HCT116 (cell line): ENCODE measurements around the gene NXT1. TPM values are rescaled to one million over a fixed set of nuclear protein-coding genes. Genes with fewer than 3 reads are reported as not detected.

Experiments
- ATAC-seq: fragments of 200-7000 bp; cut with Tn5 transposase; 2 replicates; pipeline ENCODE4 v1.9.1; 2020; ENCODE audit warnings: mild to moderate bottlenecking, moderate library complexity
- BruUV-seq: library from RNA; stranded (reverse); fragments of 400-500 nt; replicated peaks from 2 replicates; lab custom pipeline; 2021; lab: Mats Ljungman, UMichigan
- CTCF ChIA-PET: fragments of 300-600 bp; sonication (Branson Sonifier 250); formaldehyde crosslinking; loops from one replicate; lab custom pipeline; 2021; ENCODE audit warnings: antibody characterized with exemption; lab: Charles Lee
- POLR2A ChIA-PET: fragments of 300-600, 350-600 bp; sonication (Branson Sonifier 250); formaldehyde crosslinking; loops from one replicate; lab custom pipeline; 2021; ENCODE audit warnings: antibody characterized with exemption; lab: Charles Lee
- RAD21 ChIA-PET, 2 experiments: fragments of 300-600 bp; sonication (Branson Sonifier 250); formaldehyde crosslinking; loops; one replicate each; lab custom pipeline; 2023; ENCODE audit warnings: low total read pairs in 2 of 2; ENCODE audit not compliant: uncharacterized antibody in 2 of 2, unreplicated experiment in 2 of 2, low non-redundant PET in 1 of 2; lab: Charles Lee
- DNase-seq: peaks from one replicate; pipeline ENCODE4 v3.0.0-alpha.2; 2010; ENCODE audit warnings: low read depth, low spot score
- H2AFZ ChIP-seq: fragments of 200-600 bp; shearing (Covaris generic), sonication (generic); 2 replicates; pipeline ENCODE4 v1.6.1; 2017; ENCODE audit warnings: low read depth, mixed run types, mixed read lengths, antibody characterized with exemption, low read length; ENCODE audit not compliant: poor library complexity, severe bottlenecking
- H3K27ac ChIP-seq: 2 replicates; pipeline ENCODE4 v1.5.1; 2012; ENCODE audit warnings: low read depth, low read length
- H3K27me3 ChIP-seq: fragments of 200-600 bp; sonication (generic); 2 replicates; pipeline ENCODE4 v1.6.1; 2016; ENCODE audit warnings: mixed run types, low read length, mixed read lengths; ENCODE audit not compliant: insufficient read depth
- H3K36me3 ChIP-seq, 2 experiments: fragments of 200-500 bp in 1 of 2; fragments of 200-600 bp in 1 of 2; sonication (Bioruptor generic) in 1 of 2; sonication (generic) in 1 of 2; 2 replicates each; pipeline versions ENCODE4 v1.5.1 to v1.6.1; 2014 to 2016; ENCODE audit warnings: low read length in 2 of 2, inconsistent platforms in 1 of 2, mixed read lengths in 1 of 2, mixed run types in 1 of 2; ENCODE audit not compliant: insufficient read depth in 2 of 2, control insufficient read depth in 1 of 2
- H3K4me1 ChIP-seq, 2 experiments: fragments of 200-600 bp in 1 of 2; sonication (generic) in 1 of 2; 2 replicates each; pipeline versions ENCODE4 v1.5.1 to v1.6.1; 2012 to 2017; ENCODE audit warnings: low read length in 2 of 2, inconsistent platforms in 1 of 2, mild to moderate bottlenecking in 1 of 2, mixed read lengths in 1 of 2, mixed run types in 1 of 2, moderate library complexity in 1 of 2; ENCODE audit not compliant: insufficient read depth in 2 of 2, control insufficient read depth in 1 of 2
- H3K4me2 ChIP-seq: fragments of 200-600 bp; sonication (generic); 2 replicates; pipeline ENCODE4 v1.6.1; 2017; ENCODE audit warnings: mixed run types, low read length, mixed read lengths
- H3K4me3 ChIP-seq, 2 experiments: fragments of 200-600 bp in 1 of 2; sonication (generic) in 1 of 2; replicated peaks in 1 of 2; 2 replicates each; pipeline ENCODE4 v1.5.1; 2011 to 2016; ENCODE audit warnings: low read length in 2 of 2, control low read depth in 1 of 2, low read depth in 1 of 2, mild to moderate bottlenecking in 1 of 2, mixed read lengths in 1 of 2, mixed run types in 1 of 2
- H3K79me2 ChIP-seq: fragments of 200-600 bp; sonication (generic); 2 replicates; pipeline ENCODE4 v1.6.1; 2017; ENCODE audit warnings: mild to moderate bottlenecking, mixed run types, low read length, moderate library complexity, mixed read lengths; ENCODE audit not compliant: insufficient read depth
- H3K9ac ChIP-seq: fragments of 200-600 bp; sonication (generic); 2 replicates; pipeline ENCODE4 v1.6.1; 2016; ENCODE audit warnings: low read length, mixed read lengths
- H3K9me2 ChIP-seq: fragments of 200-600 bp; sonication (generic), shearing (Covaris generic); 2 replicates; pipeline ENCODE4 v1.6.1; 2017; ENCODE audit warnings: mixed run types, mild to moderate bottlenecking, moderate library complexity; ENCODE audit not compliant: insufficient read depth
- H3K9me3 ChIP-seq, 2 experiments: fragments of 200-500 bp in 1 of 2; fragments of 200-600 bp in 1 of 2; sonication (Bioruptor generic) in 1 of 2; sonication (generic) in 1 of 2; 2 replicates each; pipeline ENCODE4 v1.6.1; 2014 to 2017; ENCODE audit warnings: low read length in 2 of 2, mixed read lengths in 2 of 2, inconsistent platforms in 1 of 2, low read depth in 1 of 2, mild to moderate bottlenecking in 1 of 2, mixed run types in 1 of 2, moderate library complexity in 1 of 2; ENCODE audit not compliant: control insufficient read depth in 1 of 2, insufficient read depth in 1 of 2
- H4K20me1 ChIP-seq: fragments of 200-600 bp; sonication (generic), shearing (Covaris generic); 2 replicates; pipeline ENCODE4 v1.6.1; 2017; ENCODE audit warnings: mixed run types, mild to moderate bottlenecking, moderate library complexity; ENCODE audit not compliant: insufficient read depth
- CBX3 ChIP-seq: IDR thresholded peaks from 2 replicates; pipeline ENCODE4 v1.6.1; 2012; ENCODE audit warnings: low read depth
- CEBPB ChIP-seq: IDR thresholded peaks from 2 replicates; pipeline ENCODE4 v1.6.1; 2012; ENCODE audit warnings: low read depth
- EGR1 ChIP-seq: IDR thresholded peaks from 2 replicates; pipeline ENCODE4 v1.6.1; 2012; ENCODE audit warnings: low read depth
- EZH2 ChIP-seq: fragments of 200-600 bp; sonication (generic); IDR thresholded peaks from 2 replicates; pipeline ENCODE4 v1.6.1; 2017; ENCODE audit warnings: antibody characterized with exemption, mixed run types
- FOSL1 ChIP-seq: IDR thresholded peaks from 2 replicates; pipeline ENCODE4 v1.6.1; 2012; ENCODE audit warnings: low read depth
- JUND ChIP-seq: IDR thresholded peaks from 2 replicates; pipeline ENCODE4 v1.6.1; 2012
- MAX ChIP-seq: IDR thresholded peaks from 2 replicates; pipeline ENCODE4 v1.6.1; 2012
- POLR2A ChIP-seq: IDR thresholded peaks from 2 replicates; pipeline ENCODE4 v1.7.0; 2011; ENCODE audit warnings: borderline replicate concordance; ENCODE audit not compliant: insufficient read depth, insufficient read length; ENCODE audit errors: extremely low read depth
- POLR2AphosphoS5 ChIP-seq: IDR thresholded peaks from 2 replicates; pipeline ENCODE4 v1.6.1; 2011; ENCODE audit warnings: mild to moderate bottlenecking, low read depth, low read length, moderate library complexity
- RAD21 ChIP-seq: IDR thresholded peaks from 2 replicates; pipeline ENCODE4 v1.6.1; 2012; ENCODE audit warnings: low read depth, mild to moderate bottlenecking
- SIN3A ChIP-seq: IDR thresholded peaks from 2 replicates; pipeline ENCODE4 v1.6.1; 2012; ENCODE audit warnings: low read depth
- SP1 ChIP-seq: IDR thresholded peaks from 2 replicates; pipeline ENCODE4 v1.6.1; 2012; ENCODE audit warnings: low read depth
- SRF ChIP-seq: IDR thresholded peaks from 2 replicates; pipeline ENCODE4 v1.6.1; 2012; ENCODE audit warnings: low read depth
- TCF7L2 ChIP-seq: IDR thresholded peaks from 2 replicates; pipeline ENCODE4 v1.7.0; 2011; ENCODE audit warnings: borderline replicate concordance, inconsistent platforms; ENCODE audit not compliant: insufficient read depth, insufficient read length; ENCODE audit errors: extremely low read depth
- YY1 ChIP-seq: IDR thresholded peaks from 2 replicates; pipeline ENCODE4 v1.6.1; 2011; ENCODE audit warnings: low read length, low read depth, moderate library complexity, mild to moderate bottlenecking; ENCODE audit not compliant: insufficient replicate concordance; ENCODE audit errors: extremely low read depth
- ZBTB33 ChIP-seq: IDR thresholded peaks from 2 replicates; pipeline ENCODE4 v1.6.1; 2011; ENCODE audit warnings: mild to moderate bottlenecking, low read length, moderate library complexity; ENCODE audit not compliant: insufficient replicate concordance; ENCODE audit errors: extremely low read depth
- ZFX ChIP-seq: fragments of 450-650 bp; IDR thresholded peaks from 2 replicates; pipeline ENCODE4 v1.6.1; 2017
- intact Hi-C: fragments of 100-400 bp; cut with micrococcal nuclease; formaldehyde crosslinking; loops from 2 replicates; pipeline ENCODE4 v1.10.0; 2022
- total RNA-seq: library from RNA; stranded (reverse); gene quantifications from one replicate; pipeline ENCODE4 v1.2.1, GENCODE V29; 2021; ENCODE audit not compliant: unreplicated experiment
- TF ChIP-seq, protein P1 (sequence below): IDR thresholded peaks from 2 replicates; pipeline ENCODE4 v1.6.1; 2012
- TF ChIP-seq, protein P2 (sequence below): IDR thresholded peaks from 2 replicates; pipeline ENCODE4 v1.6.1; 2012; ENCODE audit warnings: low read depth

NXT1 gene
- total RNA-seq, 1 experiment from 2014 or later, result 29.9 TPM

GRCh38 chr20:23366384-23366783, 15.8 kb downstream of the NXT1 start:
- ChIA-PET CTCF (no interaction called here), RAD21 (no interaction called here), POLR2A (no interaction called here)
- DNase-seq (no peak), ATAC-seq (no peak)
- H3K4me2 ChIP-seq, result no peak overlapping the region
- no peaks in the 10 kb centered on the region for H3K9me3 ChIP-seq
- no peaks in the 10 kb centered on the region; the same call in 1 of the 2 replicates for H4K20me1 ChIP-seq
- TSS peak; percentile 3 for BruUV-seq
- no peak overlapping the region for H2AFZ ChIP-seq
- H3K36me3 ChIP-seq, result peaks cover 27 to 31% of the 10 kb centered on the region in 2 experiments; a peak in 2 of 4 replicates
- no peak overlapping the region for H3K27ac ChIP-seq
- no peaks in the 10 kb centered on the region for H3K9me2 ChIP-seq
- no peak for TF ChIP-seq CBX3
- no peak for TF ChIP-seq EGR1
- no peak for TF ChIP-seq ZBTB33
- TF ChIP-seq POLR2A, result no peak
- TF ChIP-seq FOSL1, result no peak
- TF ChIP-seq, protein P1, sequence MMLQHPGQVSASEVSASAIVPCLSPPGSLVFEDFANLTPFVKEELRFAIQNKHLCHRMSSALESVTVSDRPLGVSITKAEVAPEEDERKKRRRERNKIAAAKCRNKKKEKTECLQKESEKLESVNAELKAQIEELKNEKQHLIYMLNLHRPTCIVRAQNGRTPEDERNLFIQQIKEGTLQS, result no peak
- no peak for TF ChIP-seq SRF
- no peak for TF ChIP-seq YY1
- TF ChIP-seq ZFX, result no peak
- no peak for TF ChIP-seq TCF7L2
- TF ChIP-seq, protein P2, sequence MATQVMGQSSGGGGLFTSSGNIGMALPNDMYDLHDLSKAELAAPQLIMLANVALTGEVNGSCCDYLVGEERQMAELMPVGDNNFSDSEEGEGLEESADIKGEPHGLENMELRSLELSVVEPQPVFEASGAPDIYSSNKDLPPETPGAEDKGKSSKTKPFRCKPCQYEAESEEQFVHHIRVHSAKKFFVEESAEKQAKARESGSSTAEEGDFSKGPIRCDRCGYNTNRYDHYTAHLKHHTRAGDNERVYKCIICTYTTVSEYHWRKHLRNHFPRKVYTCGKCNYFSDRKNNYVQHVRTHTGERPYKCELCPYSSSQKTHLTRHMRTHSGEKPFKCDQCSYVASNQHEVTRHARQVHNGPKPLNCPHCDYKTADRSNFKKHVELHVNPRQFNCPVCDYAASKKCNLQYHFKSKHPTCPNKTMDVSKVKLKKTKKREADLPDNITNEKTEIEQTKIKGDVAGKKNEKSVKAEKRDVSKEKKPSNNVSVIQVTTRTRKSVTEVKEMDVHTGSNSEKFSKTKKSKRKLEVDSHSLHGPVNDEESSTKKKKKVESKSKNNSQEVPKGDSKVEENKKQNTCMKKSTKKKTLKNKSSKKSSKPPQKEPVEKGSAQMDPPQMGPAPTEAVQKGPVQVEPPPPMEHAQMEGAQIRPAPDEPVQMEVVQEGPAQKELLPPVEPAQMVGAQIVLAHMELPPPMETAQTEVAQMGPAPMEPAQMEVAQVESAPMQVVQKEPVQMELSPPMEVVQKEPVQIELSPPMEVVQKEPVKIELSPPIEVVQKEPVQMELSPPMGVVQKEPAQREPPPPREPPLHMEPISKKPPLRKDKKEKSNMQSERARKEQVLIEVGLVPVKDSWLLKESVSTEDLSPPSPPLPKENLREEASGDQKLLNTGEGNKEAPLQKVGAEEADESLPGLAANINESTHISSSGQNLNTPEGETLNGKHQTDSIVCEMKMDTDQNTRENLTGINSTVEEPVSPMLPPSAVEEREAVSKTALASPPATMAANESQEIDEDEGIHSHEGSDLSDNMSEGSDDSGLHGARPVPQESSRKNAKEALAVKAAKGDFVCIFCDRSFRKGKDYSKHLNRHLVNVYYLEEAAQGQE, result no peak
- TF ChIP-seq SP1, result no peak
- no peak for TF ChIP-seq CEBPB
- TF ChIP-seq SIN3A, result no peak
- no peak for TF ChIP-seq EZH2
- no peak for TF ChIP-seq POLR2AphosphoS5
- TF ChIP-seq MAX, result no peak
- no peak for TF ChIP-seq RAD21
- TF ChIP-seq JUND, result no peak
- H3K27me3 ChIP-seq, result no peaks in the 10 kb centered on the region
- H3K4me1 ChIP-seq, result peaks cover 6 to 17% of the 10 kb centered on the region in 2 experiments; a peak in 3 of 4 replicates
- peaks cover 63% of the 10 kb centered on the region for H3K79me2 ChIP-seq
- no peak overlapping the region for H3K9ac ChIP-seq
- no peak overlapping the region for H3K4me3 ChIP-seq
- intact Hi-C loops, result loop anchor here (10.0 kb wide), 1 partner anchor 48 kb away; no protein-coding TSS in a partner anchor
